Urinary bladder (tissue), 4 donors: ENCODE results near the gene PIEZO1. TPM values are rescaled to one million over a fixed set of nuclear protein-coding genes. Genes with fewer than 3 reads are reported as not detected.

Experiments
- DNase-seq: peaks from one replicate; pipeline ENCODE4 v3.0.0-alpha.2; 2015; ENCODE audit errors: extremely low spot score
- H3K27ac ChIP-seq: one replicate; pipeline ENCODE4 v1.5.1; 2013; ENCODE audit warnings: low read depth, mild to moderate bottlenecking, moderate library complexity
- H3K36me3 ChIP-seq: one replicate; pipeline ENCODE4 v1.6.1; 2013; ENCODE audit warnings: mild to moderate bottlenecking, moderate library complexity; ENCODE audit not compliant: insufficient read depth
- H3K4me1 ChIP-seq: one replicate; pipeline ENCODE4 v1.6.1; 2013; ENCODE audit warnings: mild to moderate bottlenecking, moderate library complexity; ENCODE audit not compliant: insufficient read depth
- H3K4me3 ChIP-seq: one replicate; pipeline ENCODE4 v1.5.1; 2013; ENCODE audit warnings: low read depth, low read length
- WGBS: extraction: QIAGEN DNeasy Blood & Tissue Kit; methylation state at CpG from one replicate; pipeline ENCODE4 v1.1.7; 2013; 5-methylcytosine and 5-hydroxymethylcytosine counted together
- polyA plus RNA-seq: library from polyadenylated mRNA; stranded (reverse); fragments of 200-250 nt; gene quantifications from one replicate; pipeline ENCODE4 v1.2.3, GENCODE V29; 2013
- total RNA-seq: library from RNA; depleted of rRNA; stranded (reverse); fragments of >200 nt; gene quantifications from one replicate; pipeline ENCODE4 v1.2.3, GENCODE V29; 2014
- donor health status: healthy with polysubstance abuse.
- donor health status: healthy.

The PIEZO1 gene
- total and polyA plus RNA-seq, 2 donors, result 62.0 to 205 TPM

- DNase-seq, result no peak
- Histone ChIP-seq H3K36me3 (no peaks in the 10 kb centered on the region), H3K4me3 (peak overlapping the region; percentile 51), H3K27ac (no peak overlapping the region), H3K4me1 (no peaks in the 10 kb centered on the region)
- WGBS, result 4% methylated on average over 33 of the region's 33 CpGs
Measured at GRCh38 chr16:88685156-88686061, 99.6 kb downstream of the PIEZO1 start.

GRCh38 chr16:88684569-88685155 is 100.4 kb downstream of the PIEZO1 start:
- 66% methylated on average over 15 of the region's 15 CpGs for WGBS
- Histone ChIP-seq H3K4me3 (no peak overlapping the region), H3K4me1 (no peaks in the 10 kb centered on the region), H3K27ac (no peak overlapping the region), H3K36me3 (no peaks in the 10 kb centered on the region)
- DNase-seq, result no peak

GRCh38 chr16:88681709-88682451 is 103.1 kb downstream of the PIEZO1 start:
- no peaks in the 10 kb centered on the region for H3K36me3 ChIP-seq
- H3K4me1 ChIP-seq, result no peaks in the 10 kb centered on the region
- H3K4me3 ChIP-seq, result no peak overlapping the region
- H3K27ac ChIP-seq, result peak overlapping the region; percentile 64
- DNase-seq, result no peak
- 40% methylated on average over 21 of the region's 21 CpGs for WGBS

- no peak for DNase-seq
- H3K27ac ChIP-seq, result no peak overlapping the region
- WGBS, result 56% methylated on average over 31 of the region's 31 CpGs
- H3K36me3 ChIP-seq, result no peaks in the 10 kb centered on the region
- H3K4me1 ChIP-seq, result no peaks in the 10 kb centered on the region
- H3K4me3 ChIP-seq, result no peak overlapping the region
Measured at GRCh38 chr16:88681084-88681680, 103.8 kb downstream of the PIEZO1 start.

GRCh38 chr16:88680554-88681083 is 104.4 kb downstream of the PIEZO1 start:
- no peak overlapping the region for H3K27ac ChIP-seq
- no peak overlapping the region for H3K4me3 ChIP-seq
- no peaks in the 10 kb centered on the region for H3K4me1 ChIP-seq
- no peaks in the 10 kb centered on the region for H3K36me3 ChIP-seq
- DNase-seq, result no peak
- 79% methylated on average over 5 of the region's 5 CpGs for WGBS

GRCh38 chr16:88678224-88678979 is 106.6 kb downstream of the PIEZO1 start:
- DNase-seq, result no peak

GRCh38 chr16:88677721-88678120 is 107.3 kb downstream of the PIEZO1 start:
- Histone ChIP-seq H3K4me1 (no peaks in the 10 kb centered on the region), H3K36me3 (no peaks in the 10 kb centered on the region), H3K4me3 (no peak overlapping the region), H3K27ac (no peak overlapping the region)
- no peak for DNase-seq
- WGBS, result 75% methylated on average over 13 of the region's 13 CpGs

More at GRCh38 chr16:88678224-88678979, 106.6 kb downstream of the PIEZO1 start:
- no peaks in the 10 kb centered on the region for H3K4me1 ChIP-seq
- H3K27ac ChIP-seq, result no peak overlapping the region
- H3K36me3 ChIP-seq, result no peaks in the 10 kb centered on the region
- 65% methylated on average over 32 of the region's 32 CpGs for WGBS
- H3K4me3 ChIP-seq, result no peak overlapping the region

- 83% methylated on average over 22 of the region's 22 CpGs for WGBS
- no peak overlapping the region for H3K27ac ChIP-seq
Measured at GRCh38 chr16:88676502-88677242, 108.3 kb downstream of the PIEZO1 start.

GRCh38 chr16:88673716-88674379 is 111.2 kb downstream of the PIEZO1 start:
- DNase-seq, result no peak
- Histone ChIP-seq H3K27ac (no peak overlapping the region), H3K4me3 (no peak overlapping the region), H3K36me3 (no peaks in the 10 kb centered on the region), H3K4me1 (no peaks in the 10 kb centered on the region)
- WGBS, result 92% methylated on average over 19 of the region's 19 CpGs

More at GRCh38 chr16:88676502-88677242, 108.3 kb downstream of the PIEZO1 start:
- H3K36me3 ChIP-seq, result no peaks in the 10 kb centered on the region
- no peak for DNase-seq
- no peak overlapping the region for H3K4me3 ChIP-seq
- no peaks in the 10 kb centered on the region for H3K4me1 ChIP-seq

GRCh38 chr16:88672776-88673175 is 112.2 kb downstream of the PIEZO1 start:
- no peak for DNase-seq
- no peaks in the 10 kb centered on the region for H3K4me1 ChIP-seq
- no peak overlapping the region for H3K27ac ChIP-seq
- H3K4me3 ChIP-seq, result no peak overlapping the region
- WGBS, result 63% methylated on average over 11 of the region's 11 CpGs
- no peaks in the 10 kb centered on the region for H3K36me3 ChIP-seq

- Histone ChIP-seq H3K4me1 (no peaks in the 10 kb centered on the region), H3K36me3 (no peaks in the 10 kb centered on the region), H3K27ac (no peak overlapping the region), H3K4me3 (no peak overlapping the region)
- DNase-seq, result no peak
- WGBS, result 91% methylated on average over 23 of the region's 23 CpGs
Measured at GRCh38 chr16:88671806-88672205, 113.2 kb downstream of the PIEZO1 start.

- H3K36me3 ChIP-seq, result no peaks in the 10 kb centered on the region
- WGBS, result 76% methylated on average over 10 of the region's 10 CpGs
- no peak overlapping the region for H3K4me3 ChIP-seq
- H3K27ac ChIP-seq, result no peak overlapping the region
- DNase-seq, result no peak
- H3K4me1 ChIP-seq, result no peaks in the 10 kb centered on the region
Measured at GRCh38 chr16:88669980-88670379, 115.0 kb downstream of the PIEZO1 start.
